Activated CD8-positive, alpha-beta memory T cell treated with anti-CD3 and anti-CD28 coated beads, Interleukin-2, amount 50 U/mL, for 24 hours (primary cell): ENCODE results near the gene SERPINA4.
"Not testable (repeated sequence)": the region's sequence is repeated elsewhere in the genome, so short reads cannot be mapped to it uniquely, and the experiment has no call there.

Source experiments
- DNase-seq: peaks from one replicate; pipeline ENCODE4 v3.0.0-alpha.2; 2020; ENCODE audit errors: extremely low read depth

Gene SERPINA4

DNA sequence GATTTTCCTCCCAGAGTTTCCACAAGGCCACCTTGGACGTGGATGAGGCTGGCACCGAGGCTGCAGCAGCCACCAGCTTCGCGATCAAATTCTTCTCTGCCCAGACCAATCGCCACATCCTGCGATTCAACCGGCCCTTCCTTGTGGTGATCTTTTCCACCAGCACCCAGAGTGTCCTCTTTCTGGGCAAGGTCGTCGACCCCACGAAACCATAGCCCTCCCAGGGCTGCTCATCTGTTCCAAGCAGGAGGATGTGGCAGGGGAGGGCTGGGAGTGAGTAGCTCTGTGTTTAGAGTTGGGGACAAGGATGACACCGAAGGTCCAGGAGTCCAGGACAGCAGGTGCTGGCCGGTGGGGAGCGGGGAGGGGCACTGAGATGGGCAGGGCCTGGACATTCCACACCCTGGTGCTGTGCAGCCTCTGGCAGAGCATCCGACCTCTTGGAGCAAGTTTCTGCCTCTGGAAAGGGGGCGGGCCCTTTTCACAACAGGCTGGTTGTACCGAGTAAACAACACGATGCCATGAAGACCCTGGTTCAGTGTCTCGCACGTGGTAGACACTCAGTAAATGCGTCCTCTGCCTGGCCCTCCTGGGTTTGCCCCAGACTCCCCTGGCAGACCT lies 8.2 kb downstream of the SERPINA4 start:
- no peak for DNase-seq

DNA sequence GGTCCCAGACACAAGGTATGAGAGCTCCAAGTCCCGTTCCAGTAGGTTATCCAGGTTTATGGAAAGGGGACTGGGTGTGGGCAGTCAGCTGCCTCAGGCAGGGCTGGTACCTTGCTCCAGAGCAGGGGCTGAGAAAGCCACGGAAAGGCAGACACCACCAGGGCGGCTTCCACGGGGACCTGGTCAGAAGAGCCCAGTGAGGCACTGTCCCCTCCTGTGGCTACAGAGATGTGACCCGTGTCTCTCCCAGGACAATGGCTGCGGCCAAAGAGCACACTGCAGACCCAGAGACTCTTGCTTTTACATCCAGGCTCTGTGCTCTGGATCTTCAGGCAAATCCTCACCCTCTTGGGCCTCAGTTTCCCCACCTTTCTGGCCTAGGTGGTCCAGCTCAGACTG lies 8.8 kb downstream of the SERPINA4 start:
- DNase-seq: no peak

DNA sequence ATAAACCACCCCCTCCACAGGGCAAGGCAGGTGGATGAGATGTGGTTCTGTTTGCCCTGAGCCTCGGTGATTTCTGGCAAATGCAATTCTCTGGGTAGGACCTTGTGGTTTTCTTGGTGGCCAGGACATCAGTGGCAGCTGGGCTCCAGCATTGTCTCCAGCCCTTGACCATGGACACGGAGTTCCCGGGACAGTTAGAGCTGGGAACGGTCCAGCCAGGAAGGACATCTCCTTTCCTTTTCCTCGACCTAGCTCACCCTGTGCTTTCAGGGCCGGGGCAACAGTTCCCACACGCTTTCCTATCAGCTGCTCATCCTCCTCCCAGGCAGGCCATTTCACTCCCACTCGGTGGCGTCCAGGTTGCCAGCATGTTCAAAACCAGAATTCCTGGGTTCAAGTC lies 9.2 kb downstream of the SERPINA4 start:
- no peak for DNase-seq

DNA sequence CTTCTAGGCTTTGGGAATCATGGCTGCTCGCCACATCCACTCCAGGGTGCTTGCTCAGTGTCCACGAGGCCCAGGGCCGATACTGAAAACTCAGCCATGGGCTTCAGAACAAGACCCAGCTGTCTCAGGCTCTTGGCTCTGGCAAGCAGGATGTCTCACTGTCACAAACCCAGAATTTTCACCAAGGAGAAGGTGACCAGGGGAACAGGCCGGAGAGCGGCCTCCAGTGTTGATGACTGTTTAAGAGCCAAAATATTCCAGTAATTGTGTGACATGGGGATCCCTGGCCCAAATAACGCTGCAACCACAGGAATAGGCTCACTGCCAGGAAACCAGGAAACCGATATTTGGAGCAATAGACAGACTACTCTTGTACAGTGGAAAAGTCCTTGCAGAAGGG lies 10.2 kb downstream of the SERPINA4 start:
- DNase-seq: no peak

DNA sequence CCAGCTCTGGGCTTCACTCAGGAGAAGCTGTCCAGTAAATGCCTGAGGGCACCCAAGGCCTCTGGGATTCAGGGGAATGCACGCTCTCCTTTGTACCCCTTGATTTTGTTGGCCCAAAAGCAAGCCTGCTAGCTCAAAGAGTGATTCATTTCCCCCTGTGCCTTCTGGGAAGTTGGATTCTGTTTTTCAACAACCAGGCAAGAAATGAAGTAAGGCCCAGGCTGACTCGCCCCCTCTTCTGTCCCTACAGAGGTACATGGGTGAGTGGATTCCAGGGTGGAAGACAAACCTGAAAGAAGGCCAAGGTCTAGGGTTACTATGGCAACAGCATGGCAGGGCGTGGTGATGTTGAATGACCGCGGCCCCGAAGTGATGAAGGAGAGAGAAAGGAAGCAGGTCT lies 10.7 kb downstream of the SERPINA4 start:
- DNase-seq: no peak

DNA sequence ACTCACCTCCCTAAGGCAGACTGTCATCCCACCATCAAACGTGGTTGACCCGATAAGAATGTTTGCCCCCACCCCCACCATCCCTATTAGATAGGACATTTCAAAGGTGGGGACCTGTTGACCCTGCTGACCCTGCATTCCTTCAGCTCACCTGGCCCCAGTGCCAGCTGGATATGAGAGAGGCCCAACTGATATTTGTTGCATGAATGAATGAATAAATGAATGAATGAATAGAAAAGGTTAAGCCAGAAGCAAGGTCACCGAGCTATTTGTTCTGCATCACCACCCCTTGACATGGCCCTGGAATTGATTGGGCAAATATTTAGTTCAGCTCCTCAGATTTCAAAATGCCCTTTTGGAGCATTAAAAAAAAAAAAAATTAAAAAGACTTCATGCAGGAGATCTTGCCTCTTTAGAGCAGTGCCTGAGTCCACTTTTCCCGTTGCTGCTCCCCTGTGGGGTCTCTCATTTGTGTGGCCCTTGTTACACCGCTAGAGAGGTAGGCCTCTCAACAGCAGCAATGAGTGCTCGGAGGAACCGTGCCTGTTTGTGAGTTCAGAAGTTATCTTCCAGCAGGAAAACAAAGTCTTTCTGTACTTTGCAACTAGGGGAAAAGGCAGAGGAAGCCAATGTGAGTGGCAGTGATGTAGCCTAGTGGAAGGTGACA lies 11.5 kb downstream of the SERPINA4 start:
- no peak for DNase-seq

DNA sequence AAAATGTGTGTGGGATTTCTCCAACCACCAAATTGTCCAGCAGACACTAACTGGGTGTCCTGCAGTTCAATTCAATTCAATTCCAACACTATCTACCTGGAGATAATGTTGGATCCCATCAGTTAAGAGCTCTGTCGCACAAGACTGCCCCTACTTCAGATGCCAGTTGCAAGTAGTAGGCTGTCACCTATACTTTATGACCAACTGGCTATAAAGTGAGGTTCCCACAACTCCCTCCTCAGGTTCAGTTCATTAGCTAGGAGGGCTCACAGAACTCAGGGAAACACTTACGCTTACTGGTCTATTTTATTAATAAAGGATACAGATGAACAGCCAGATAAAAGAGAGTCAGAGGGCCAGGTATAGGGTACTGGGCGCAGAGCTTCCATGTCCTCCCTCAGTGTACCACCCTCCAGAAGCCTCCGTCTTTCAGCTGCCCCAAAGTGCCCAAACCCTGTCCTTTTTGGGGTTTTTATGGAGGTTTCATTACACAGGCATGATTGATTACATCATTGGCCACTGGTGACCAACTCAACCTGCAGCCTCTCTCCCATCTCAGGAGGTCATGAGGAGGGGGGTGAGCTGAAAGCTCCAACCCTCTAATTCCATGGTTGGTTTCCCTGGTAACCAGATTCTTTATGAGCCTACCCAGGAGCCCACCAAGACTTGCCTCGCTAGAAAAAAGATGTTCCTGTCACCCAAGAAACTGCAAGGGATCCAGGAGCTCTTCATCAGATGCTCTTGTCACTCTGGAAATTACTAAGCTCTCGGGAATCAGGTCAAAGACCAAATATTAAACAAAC lies 12.4 kb downstream of the SERPINA4 start:
- DNase-seq: no peak

DNA sequence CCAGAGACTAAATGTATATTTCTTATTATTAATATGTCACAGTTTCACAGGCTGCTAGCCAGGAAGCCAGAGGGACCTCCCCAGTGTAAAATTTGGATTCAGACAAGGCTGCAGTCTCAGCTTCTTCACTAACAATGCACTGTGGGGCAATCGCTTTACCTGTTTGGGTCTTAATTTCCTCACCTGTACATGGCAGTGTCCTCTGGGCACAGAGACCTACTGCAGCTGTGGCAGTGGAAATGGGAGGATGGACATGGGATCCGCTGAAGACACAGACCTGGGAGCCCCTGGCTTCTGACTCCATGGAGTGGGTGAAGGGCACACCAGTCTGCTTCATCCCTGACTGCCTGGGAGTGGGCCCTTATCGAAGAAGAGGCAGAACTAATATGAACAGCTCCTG lies 13.1 kb downstream of the SERPINA4 start:
- no peak for DNase-seq

DNA sequence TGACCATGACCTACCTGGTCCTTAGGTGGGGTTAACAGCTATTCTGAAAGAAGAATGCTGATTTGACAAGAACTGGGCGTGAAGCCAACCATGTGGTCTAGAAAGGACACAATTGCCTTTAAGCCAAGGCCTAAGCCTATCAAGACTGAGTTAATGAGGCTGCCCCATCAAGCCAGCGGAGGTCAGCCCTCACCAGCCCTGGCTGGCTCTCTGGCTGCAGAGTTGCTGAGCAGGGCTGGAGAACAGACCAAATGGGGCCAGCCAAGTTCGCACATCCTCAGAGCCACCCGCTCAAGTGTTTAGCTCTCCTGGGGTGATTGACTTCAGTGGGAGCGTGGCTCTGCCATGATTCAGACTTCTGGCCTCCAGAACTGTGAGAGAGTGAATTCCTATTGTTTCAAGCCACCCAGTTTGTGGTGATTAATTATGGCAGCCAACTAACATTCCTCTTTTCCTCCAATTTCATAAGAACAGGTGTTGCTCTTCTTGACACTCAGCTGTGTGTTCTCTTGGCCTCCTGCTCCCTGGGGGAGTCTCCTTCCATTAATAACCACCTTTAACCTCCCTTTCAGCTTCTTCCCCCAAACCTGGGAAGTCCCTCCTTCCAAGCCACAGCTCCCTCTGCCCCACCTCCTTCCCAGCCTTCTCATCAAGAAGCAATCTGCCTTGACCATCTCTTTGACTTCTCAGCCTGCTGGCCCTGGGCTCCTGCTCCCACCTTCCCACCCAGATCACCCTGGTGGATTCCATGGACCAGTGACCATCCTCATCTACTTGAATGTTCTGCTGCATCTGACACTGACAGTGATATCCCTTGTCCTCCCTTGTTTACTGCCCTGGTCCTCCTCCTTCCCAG lies 14.7 kb downstream of the SERPINA4 start:
- no peak for DNase-seq

DNA sequence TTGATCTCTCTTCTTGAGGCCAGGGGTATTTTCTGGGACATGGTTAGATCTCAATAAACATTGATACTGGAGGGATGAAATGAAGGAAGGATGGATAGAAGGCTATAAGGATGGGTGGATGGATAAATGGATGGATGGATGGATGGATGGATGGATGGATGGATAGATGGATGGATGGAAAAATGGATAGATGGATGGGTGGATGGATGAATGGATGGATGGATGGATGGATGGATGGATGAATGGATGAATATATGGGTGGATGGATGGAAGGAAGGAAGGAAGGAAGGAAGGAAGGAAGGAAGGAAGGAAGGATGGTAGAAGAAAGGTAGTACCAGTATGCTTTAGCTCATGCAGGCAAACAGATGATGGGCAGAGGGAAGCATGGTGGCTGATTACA lies 16.2 kb downstream of the SERPINA4 start:
- DNase-seq: not testable (repeated sequence)

DNA sequence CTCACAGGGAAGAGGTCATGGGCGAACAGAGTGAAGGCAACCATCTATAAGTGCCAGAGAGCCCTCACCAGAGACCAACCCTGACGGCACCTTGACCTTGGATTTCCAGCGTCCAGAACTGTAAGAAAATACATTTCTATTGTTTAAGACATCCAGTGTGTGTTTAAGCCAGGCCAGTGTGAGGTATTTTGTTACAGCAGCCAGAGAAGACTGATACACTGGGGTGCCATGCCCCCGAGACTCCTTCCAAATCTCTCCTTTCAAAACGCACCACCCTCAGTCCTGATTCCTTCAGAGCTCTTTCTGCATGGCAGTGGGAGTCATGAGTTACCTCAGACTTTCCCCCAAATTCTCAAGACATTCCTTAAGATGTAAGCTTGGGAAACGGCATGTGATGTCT lies 17.5 kb downstream of the SERPINA4 start:
- DNase-seq: no peak

DNA sequence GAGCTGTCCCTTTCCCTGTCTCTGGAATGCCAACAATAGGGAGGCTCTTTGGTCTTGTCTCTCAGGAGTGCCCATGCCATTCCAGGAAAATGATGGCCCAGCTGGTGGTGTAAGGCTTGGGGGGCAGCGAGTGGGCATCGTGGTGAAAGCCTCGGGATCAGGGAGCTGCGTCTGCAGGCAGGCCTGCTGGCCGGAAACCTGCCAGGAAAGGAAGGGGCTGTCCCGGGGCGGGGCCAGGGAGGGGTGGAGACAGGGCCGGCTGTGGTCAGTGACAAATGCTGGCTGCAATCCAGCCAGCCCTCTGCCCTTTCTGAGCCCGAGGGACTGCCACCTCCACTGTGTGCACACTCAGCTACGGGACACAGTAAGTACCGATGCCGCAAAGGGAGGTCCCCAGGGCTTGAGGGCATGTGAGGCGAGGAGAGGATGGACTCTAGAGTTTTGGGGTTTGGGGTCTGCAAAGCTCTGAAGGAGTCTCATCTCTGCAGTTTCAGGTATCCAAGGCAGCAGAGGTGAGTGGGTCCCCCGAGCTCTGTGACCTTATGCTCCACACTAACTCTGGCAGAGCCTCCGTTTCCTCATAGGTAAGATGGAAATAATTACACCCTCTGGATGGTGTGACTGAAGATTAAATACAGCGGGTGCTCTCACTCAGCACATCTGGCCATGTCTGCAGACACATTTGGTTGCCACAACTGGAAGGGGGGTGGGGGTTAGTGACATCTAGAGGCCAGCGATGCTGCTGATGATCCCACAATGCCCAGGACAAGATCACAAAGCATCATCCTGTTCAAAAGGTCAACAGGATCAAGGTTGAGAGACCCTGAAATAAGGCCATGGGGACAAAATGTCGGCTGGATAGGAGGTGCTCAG lies 20.1 kb downstream of the SERPINA4 start, which contains the start of gene SERPINA5:
Gene SERPINA5 (plus strand): TSS at position 300 of the 873 bp plus-strand sequence. CDS start 5,937 bp downstream, outside the sequence.
- no peak for DNase-seq

DNA sequence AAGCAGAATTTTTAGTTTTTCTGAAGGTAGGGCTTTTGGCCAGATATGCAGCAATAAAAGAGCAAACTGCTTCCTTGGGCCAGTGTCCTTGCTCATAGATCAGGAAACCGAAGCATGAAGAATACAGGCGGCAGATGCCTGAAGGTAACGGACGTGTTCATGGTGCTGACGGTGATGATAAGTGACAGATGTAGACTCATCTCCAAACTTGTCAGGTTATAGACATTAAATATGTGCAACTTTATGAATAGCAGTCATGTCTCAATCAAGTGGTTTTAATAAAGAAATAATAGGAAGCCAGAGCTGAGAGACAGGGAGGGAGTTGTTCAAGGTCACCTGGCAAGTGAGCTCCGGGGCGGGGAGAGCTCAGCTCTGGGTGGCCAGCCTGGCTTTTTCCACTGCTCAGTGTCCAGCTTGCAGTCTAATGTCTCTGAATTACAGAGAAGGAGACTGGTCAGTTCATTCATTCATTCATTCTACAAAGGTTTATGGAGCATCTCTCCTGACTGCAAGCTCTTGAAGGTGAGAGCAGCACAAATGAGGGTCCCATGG lies 21.0 kb downstream of the SERPINA4 start:
- no peak for DNase-seq

DNA sequence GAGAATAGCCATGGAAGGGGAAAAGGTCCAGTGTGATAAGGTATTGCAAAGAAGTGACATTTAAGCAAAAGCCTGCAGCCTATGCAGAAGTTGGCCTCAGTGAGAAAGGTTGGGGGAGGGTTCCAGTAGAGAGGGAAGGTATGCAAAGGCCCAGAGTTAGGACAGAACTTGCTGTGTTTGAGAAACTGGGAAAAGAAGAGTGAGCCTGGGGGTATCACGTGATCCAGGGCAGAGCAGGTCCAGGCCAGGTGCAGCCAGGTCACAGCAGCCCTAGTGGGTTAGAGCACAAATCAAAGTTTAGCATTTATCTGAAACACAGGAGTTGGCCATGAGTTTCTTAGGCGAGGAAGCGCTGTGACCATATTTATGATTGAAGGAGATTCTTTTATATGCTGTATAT lies 21.6 kb downstream of the SERPINA4 start:
- no peak for DNase-seq

DNA sequence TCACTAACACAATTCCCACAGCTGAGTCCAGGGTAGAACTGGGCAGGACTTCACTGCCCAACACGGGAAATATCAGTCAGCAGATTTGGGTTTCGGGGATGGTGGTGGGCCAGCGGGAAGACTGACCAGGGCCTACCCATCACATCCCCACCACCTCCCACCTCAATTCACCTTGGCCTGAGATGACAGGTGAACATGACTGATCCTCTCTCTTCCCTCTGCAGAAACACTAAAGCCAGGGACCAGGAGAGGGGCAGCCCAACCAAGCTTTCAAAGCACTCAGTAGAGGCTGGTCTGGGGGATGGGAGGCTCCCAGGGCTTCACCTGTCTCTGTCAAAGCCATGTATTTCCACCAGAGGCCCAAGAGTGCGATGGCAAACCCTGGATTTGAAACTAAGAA lies 22.3 kb downstream of the SERPINA4 start:
- DNase-seq: no peak

DNA sequence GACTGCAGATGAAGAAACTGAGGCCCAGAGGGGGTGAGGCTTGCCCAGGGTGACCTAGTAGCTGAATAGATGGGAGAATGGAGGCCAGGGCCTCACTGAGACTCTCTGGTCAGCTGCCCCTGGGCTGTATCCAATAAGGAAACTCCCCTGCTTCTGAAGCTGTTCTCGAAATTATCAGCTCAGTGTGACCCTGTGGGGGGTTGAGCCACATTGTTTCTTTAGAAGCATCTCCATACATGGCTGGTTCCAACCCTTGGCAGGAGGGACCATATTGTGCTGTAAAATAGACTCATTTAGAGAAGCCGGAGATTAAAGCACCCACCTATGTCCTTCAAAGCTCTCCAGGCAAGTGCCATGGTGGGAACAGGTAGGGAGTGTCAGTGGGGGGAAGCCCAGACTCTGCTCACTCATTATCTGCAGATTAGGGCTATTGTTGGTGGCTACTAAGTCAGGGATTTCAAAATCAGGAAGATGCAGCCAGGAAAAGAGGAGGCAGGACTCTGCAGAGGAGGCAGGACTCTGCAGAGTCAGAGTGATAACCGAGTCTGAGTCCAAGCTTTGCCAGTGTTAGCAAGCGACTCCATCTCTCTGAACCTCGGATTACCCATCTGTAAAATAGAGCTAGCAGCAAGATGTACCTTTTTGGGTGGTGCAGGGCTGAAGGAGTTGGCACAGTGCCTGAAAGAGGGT lies 23.5 kb downstream of the SERPINA4 start:
- no peak for DNase-seq

DNA sequence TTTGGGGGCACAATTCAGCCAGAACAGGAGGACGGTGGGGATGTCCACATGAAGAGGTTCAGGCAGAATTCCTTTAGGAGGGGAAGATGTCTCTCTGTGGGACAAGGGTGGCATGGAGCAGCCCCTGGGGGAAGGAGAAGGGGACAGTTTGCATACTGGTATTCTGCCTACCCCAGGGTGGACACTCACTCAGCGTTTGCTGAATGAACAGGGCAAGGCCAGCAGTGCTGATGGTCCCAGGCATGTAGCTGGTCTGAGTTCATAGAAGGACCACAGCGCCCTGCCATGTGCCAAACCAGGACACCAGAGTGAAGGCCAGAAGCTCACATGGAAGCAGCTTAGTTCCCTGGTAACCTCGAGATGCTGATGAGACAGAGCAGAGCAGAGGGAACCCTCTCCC lies 25.4 kb downstream of the SERPINA4 start:
- no peak for DNase-seq

DNA sequence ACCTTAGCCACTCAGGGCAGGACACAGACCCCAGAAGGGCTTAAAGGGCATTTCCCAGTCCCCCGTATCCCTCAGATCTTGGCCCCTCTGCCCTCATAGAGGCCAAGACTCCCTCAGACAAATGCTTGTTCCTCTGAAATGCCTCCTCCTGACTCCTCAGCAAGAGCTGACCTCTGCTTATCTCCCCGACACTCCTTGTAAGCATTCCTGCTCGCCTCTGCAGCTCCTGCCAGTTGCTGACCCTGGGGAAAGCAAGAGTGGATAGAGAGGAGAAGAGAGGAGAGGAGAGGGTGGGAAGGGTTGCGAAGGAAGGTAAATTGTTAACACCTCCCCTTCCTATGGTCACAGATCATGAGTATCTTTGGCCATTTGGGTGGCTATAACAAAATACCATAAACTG lies 27.1 kb downstream of the SERPINA4 start:
- no peak for DNase-seq

DNA sequence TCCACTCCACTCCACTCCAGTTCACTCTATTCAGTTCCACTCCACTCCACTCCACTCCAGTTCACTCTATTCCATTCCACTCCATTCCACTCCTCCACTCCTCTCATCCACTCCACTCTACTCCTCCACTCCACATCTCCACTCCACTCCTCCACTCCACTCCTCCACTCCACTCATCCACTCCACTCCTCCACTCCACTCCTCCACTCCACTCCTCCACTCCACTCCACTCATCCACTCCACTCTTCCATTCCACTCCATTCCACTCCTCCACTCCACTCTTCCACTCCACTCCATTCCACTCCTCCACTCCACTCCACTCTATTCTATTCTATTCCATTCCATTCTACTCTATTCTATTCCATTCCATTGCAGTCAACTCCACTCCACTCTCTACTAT lies 29.8 kb downstream of the SERPINA4 start:
- DNase-seq: no peak

DNA sequence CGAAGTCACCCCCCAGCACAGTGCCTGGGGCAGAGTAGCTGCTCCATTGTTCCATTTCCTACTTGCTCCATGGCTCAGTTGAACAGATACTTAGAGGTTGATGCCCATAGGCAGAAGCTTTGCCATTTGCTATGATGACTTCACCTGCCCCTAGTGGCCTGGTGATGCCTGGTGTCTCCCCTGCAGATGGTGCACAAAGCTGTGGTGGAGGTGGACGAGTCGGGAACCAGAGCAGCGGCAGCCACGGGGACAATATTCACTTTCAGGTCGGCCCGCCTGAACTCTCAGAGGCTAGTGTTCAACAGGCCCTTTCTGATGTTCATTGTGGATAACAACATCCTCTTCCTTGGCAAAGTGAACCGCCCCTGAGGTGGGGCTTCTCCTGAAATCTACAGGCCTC lies 30.6 kb downstream of the SERPINA4 start:
- no peak for DNase-seq
